ENCODE data around the gene RIT2.

The RIT2 gene

GRCh38 chr18:43004421-43004820 is 111.1 kb downstream of the RIT2 start:
- Histone ChIP-seq H3K9ac (ENCODE audit: low read depth, low read length) (no peak overlapping the region), H3K27ac (ENCODE audit: low read length) (no peak overlapping the region), H3K4me3 (ENCODE audit: low read length) (no peak overlapping the region), H3K4me1 (ENCODE audit: insufficient read depth, low read length) (peaks cover 9% of the 10 kb centered on the region; the same call in 1 of the 2 replicates), H3K36me3 (ENCODE audit: insufficient read depth, low read depth, low read length) (no peaks in the 10 kb centered on the region), H3K9me3 (ENCODE audit: insufficient read depth, low read depth, low read length) (no peaks in the 10 kb centered on the region), H3K27me3 (ENCODE audit: insufficient read depth, low read length) (no peaks in the 10 kb centered on the region)

GRCh38 chr18:43001821-43002220 is 113.7 kb downstream of the RIT2 start:
- H3K27ac ChIP-seq (ENCODE audit: low read length) = no peak overlapping the region
- no peak overlapping the region for H3K9ac ChIP-seq (ENCODE audit: low read depth, low read length)
- H3K4me3 ChIP-seq (ENCODE audit: low read length) = no peak overlapping the region
- no peaks in the 10 kb centered on the region for H3K27me3 ChIP-seq (ENCODE audit: insufficient read depth, low read length)
- no peaks in the 10 kb centered on the region for H3K36me3 ChIP-seq (ENCODE audit: insufficient read depth, low read depth, low read length)
- H3K9me3 ChIP-seq (ENCODE audit: insufficient read depth, low read depth, low read length) = no peaks in the 10 kb centered on the region
- peaks cover 5% of the 10 kb centered on the region; the same call in 1 of the 2 replicates for H3K4me1 ChIP-seq (ENCODE audit: insufficient read depth, low read length)

DNA sequence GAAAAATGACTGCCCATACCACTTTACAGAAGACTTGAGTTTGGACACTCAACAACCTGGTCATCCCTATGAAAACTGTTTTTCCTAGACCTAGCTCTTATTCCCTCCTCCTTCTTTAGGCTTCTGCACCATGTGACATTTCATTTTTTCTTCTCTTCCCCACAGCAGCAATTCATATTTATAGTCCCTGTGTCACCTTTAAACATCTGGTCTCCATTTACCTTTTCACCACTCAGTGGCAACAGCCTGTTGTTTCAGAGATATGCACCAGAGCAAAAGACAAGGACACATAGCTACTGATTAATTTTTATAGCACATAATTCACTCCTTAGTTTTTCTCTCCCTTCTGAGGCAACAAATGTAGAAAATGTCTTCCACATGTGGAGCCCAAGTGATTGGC is 118.7 kb downstream of the RIT2 start:
- no peaks in the 10 kb centered on the region for H3K4me1 ChIP-seq (ENCODE audit: insufficient read depth, low read length)
- H3K4me3 ChIP-seq (ENCODE audit: low read length) = no peak overlapping the region

GRCh38 chr18:42980426-42980825 is 135.1 kb downstream of the RIT2 start:
- no peaks in the 10 kb centered on the region for H3K9me3 ChIP-seq (ENCODE audit: insufficient read depth, low read depth, low read length)
- H3K4me1 ChIP-seq (ENCODE audit: insufficient read depth, low read length) = peaks cover 6% of the 10 kb centered on the region; the same call in 1 of the 2 replicates
- H3K27me3 ChIP-seq (ENCODE audit: insufficient read depth, low read length) = no peaks in the 10 kb centered on the region
- no peak overlapping the region for H3K27ac ChIP-seq (ENCODE audit: low read length)
- no peak overlapping the region for H3K4me3 ChIP-seq (ENCODE audit: low read length)
- no peaks in the 10 kb centered on the region for H3K36me3 ChIP-seq (ENCODE audit: insufficient read depth, low read depth, low read length)
- H3K9ac ChIP-seq (ENCODE audit: low read depth, low read length) = no peak overlapping the region

More for the DNA sequence above, 118.7 kb downstream of the RIT2 start:
- Histone ChIP-seq H3K27me3 (ENCODE audit: insufficient read depth, low read length) (no peaks in the 10 kb centered on the region), H3K27ac (ENCODE audit: low read length) (no peak overlapping the region), H3K36me3 (ENCODE audit: insufficient read depth, low read depth, low read length) (no peaks in the 10 kb centered on the region), H3K9me3 (ENCODE audit: insufficient read depth, low read depth, low read length) (no peaks in the 10 kb centered on the region), H3K9ac (ENCODE audit: low read depth, low read length) (no peak overlapping the region)

GRCh38 chr18:42977982-42978637 is 137.4 kb downstream of the RIT2 start:
- no peaks in the 10 kb centered on the region for H3K27me3 ChIP-seq (ENCODE audit: insufficient read depth, low read length)
- no peak overlapping the region for H3K27ac ChIP-seq (ENCODE audit: low read length)
- H3K4me3 ChIP-seq (ENCODE audit: low read length) = no peak overlapping the region
- H3K36me3 ChIP-seq (ENCODE audit: insufficient read depth, low read depth, low read length) = no peaks in the 10 kb centered on the region
- no peaks in the 10 kb centered on the region for H3K9me3 ChIP-seq (ENCODE audit: insufficient read depth, low read depth, low read length)
- peaks cover 6% of the 10 kb centered on the region; the same call in 1 of the 2 replicates for H3K4me1 ChIP-seq (ENCODE audit: insufficient read depth, low read length)
- no peak overlapping the region for H3K9ac ChIP-seq (ENCODE audit: low read depth, low read length)

DNA sequence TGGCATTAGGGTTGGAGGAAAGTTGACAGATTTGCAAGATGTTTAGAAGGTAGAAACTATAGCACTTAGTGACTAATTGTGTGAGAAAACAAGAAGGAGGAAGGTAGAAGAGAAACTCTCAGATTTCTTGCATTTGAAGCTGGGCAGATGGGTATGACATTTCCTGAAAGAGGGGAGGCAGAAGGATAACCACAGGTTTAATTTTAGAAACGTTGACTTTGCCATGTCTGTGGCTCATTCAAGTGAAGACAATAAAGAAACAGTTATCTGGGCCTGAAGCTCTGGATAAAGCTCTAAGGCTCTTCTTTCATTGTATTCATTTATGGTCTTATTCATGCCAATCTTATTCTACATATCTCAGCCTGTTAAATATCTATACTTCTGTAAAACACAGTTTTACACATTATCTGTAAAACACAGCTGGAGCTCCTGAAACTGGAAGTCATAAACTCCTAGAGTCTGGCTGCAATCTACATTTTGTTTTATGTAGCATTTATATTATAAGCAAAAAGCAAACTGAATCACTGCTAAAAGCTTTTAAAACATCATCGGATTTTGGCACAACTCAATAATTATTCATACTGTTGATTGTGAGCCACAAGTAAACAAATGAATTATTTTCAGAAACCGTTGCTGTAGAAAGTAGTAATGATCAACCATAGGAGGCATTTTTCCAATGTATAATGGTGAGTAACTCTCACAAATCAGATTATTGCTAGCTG is 138.5 kb downstream of the RIT2 start:
- no peaks in the 10 kb centered on the region for H3K9me3 ChIP-seq (ENCODE audit: insufficient read depth, low read depth, low read length)
- H3K4me3 ChIP-seq (ENCODE audit: low read length) = no peak overlapping the region
- no peak overlapping the region for H3K27ac ChIP-seq (ENCODE audit: low read length)
- no peaks in the 10 kb centered on the region for H3K27me3 ChIP-seq (ENCODE audit: insufficient read depth, low read length)
- no peaks in the 10 kb centered on the region for H3K36me3 ChIP-seq (ENCODE audit: insufficient read depth, low read depth, low read length)
- H3K4me1 ChIP-seq (ENCODE audit: insufficient read depth, low read length) = peaks cover 6% of the 10 kb centered on the region; the same call in 1 of the 2 replicates
- H3K9ac ChIP-seq (ENCODE audit: low read depth, low read length) = no peak overlapping the region

DNA sequence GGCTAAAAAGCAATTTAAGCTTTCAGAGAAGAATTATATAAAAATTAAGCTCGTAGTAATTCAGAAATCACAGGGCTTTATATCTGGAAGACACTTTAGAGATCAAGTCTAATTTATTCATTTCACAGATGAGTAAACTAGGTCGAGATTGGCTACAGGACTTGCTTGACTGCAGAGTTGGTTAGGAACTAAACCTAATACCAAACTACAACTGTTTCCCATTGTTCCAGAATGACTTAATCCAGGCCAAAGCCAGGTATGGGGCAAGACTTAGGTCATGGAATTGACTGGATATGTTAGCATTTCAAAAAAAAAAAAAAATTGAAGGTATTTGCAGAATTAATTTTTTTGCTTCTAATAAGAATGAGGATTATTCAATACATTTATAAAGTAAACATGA is 146.1 kb downstream of the RIT2 start:
- no peaks in the 10 kb centered on the region for H3K27me3 ChIP-seq (ENCODE audit: insufficient read depth, low read length)
- no peaks in the 10 kb centered on the region for H3K36me3 ChIP-seq (ENCODE audit: insufficient read depth, low read depth, low read length)
- no peaks in the 10 kb centered on the region for H3K9me3 ChIP-seq (ENCODE audit: insufficient read depth, low read depth, low read length)
- H3K27ac ChIP-seq (ENCODE audit: low read length) = no peak overlapping the region
- no peaks in the 10 kb centered on the region for H3K4me1 ChIP-seq (ENCODE audit: insufficient read depth, low read length)
- no peak overlapping the region for H3K9ac ChIP-seq (ENCODE audit: low read depth, low read length)
- H3K4me3 ChIP-seq (ENCODE audit: low read length) = no peak overlapping the region

DNA sequence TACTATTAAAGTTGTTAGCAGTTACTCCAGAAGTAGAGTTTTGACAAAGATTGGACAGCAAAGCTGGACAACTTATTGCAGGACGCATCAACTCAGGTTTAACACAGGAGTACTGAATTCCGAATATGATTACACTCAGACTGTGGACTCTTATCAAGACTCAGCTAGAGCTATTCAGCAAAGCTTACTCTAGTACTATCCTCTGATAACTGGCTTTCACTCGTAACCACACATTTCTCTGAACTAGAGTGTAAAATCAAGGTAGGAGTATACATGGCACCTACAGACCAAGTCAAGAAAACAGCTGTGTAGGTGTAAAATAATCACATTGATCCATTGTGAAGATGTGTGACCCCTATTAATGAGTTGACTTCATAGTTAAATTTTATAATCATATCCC is 154.2 kb downstream of the RIT2 start:
- Histone ChIP-seq H3K4me3 (ENCODE audit: low read length) (no peak overlapping the region), H3K4me1 (ENCODE audit: insufficient read depth, low read length) (no peaks in the 10 kb centered on the region), H3K9ac (ENCODE audit: low read depth, low read length) (no peak overlapping the region), H3K27ac (ENCODE audit: low read length) (no peak overlapping the region), H3K36me3 (ENCODE audit: insufficient read depth, low read depth, low read length) (no peaks in the 10 kb centered on the region), H3K9me3 (ENCODE audit: insufficient read depth, low read depth, low read length) (no peaks in the 10 kb centered on the region), H3K27me3 (ENCODE audit: insufficient read depth, low read length) (no peaks in the 10 kb centered on the region)

GRCh38 chr18:42959528-42959927 is 156.0 kb downstream of the RIT2 start:
- H3K9me3 ChIP-seq (ENCODE audit: insufficient read depth, low read depth, low read length) = no peaks in the 10 kb centered on the region
- no peaks in the 10 kb centered on the region for H3K27me3 ChIP-seq (ENCODE audit: insufficient read depth, low read length)
- H3K36me3 ChIP-seq (ENCODE audit: insufficient read depth, low read depth, low read length) = no peaks in the 10 kb centered on the region
- no peak overlapping the region for H3K27ac ChIP-seq (ENCODE audit: low read length)
- H3K9ac ChIP-seq (ENCODE audit: low read depth, low read length) = no peak overlapping the region
- no peak overlapping the region for H3K4me3 ChIP-seq (ENCODE audit: low read length)
- H3K4me1 ChIP-seq (ENCODE audit: insufficient read depth, low read length) = no peaks in the 10 kb centered on the region

DNA sequence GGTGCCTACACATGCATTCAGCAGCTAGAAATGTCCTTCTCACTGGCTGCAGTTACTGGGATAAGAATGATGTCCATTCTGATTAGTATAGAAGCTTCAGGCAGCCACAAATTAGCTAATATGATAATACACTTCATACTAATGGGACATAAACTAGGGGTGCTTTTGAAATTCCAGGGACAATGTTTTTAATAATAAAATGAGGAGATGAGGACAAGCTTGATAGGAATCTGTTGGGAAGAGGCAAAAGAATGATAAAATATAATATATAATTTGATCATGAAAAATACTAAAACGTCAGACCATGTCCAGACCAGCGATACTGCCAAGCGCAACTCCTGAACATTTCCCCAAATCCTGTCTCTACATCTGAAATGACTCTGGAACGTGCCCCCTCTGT is 157.1 kb downstream of the RIT2 start:
- no peak overlapping the region for H3K27ac ChIP-seq (ENCODE audit: low read length)
- no peak overlapping the region for H3K4me3 ChIP-seq (ENCODE audit: low read length)
- H3K9me3 ChIP-seq (ENCODE audit: insufficient read depth, low read depth, low read length) = no peaks in the 10 kb centered on the region
- H3K9ac ChIP-seq (ENCODE audit: low read depth, low read length) = no peak overlapping the region
- no peaks in the 10 kb centered on the region for H3K4me1 ChIP-seq (ENCODE audit: insufficient read depth, low read length)
- no peaks in the 10 kb centered on the region for H3K36me3 ChIP-seq (ENCODE audit: insufficient read depth, low read depth, low read length)
- H3K27me3 ChIP-seq (ENCODE audit: insufficient read depth, low read length) = no peaks in the 10 kb centered on the region

DNA sequence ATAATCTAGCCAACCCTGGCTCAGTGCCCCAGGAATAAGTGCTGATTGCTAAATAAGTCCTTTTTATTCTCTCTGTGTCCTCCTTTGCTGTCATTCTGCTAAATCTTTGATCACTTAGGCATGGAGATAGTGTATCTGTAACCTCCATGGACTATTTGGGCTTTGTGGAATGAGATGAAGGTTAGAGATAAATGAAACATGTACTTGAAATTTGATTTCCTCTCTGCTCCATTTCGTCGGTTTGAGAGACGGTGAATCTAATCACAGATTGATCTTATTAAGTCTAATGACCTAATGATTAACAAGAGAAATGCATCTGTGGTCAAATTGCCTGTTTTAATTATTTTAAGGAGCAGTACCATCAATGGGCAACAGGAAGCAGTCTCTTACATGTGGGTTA is 159.2 kb downstream of the RIT2 start:
- no peaks in the 10 kb centered on the region for H3K36me3 ChIP-seq (ENCODE audit: insufficient read depth, low read depth, low read length)
- no peak overlapping the region for H3K4me3 ChIP-seq (ENCODE audit: low read length)
- no peak overlapping the region for H3K27ac ChIP-seq (ENCODE audit: low read length)
- H3K4me1 ChIP-seq (ENCODE audit: insufficient read depth, low read length) = no peaks in the 10 kb centered on the region
- no peaks in the 10 kb centered on the region for H3K27me3 ChIP-seq (ENCODE audit: insufficient read depth, low read length)
- no peak overlapping the region for H3K9ac ChIP-seq (ENCODE audit: low read depth, low read length)
- no peaks in the 10 kb centered on the region for H3K9me3 ChIP-seq (ENCODE audit: insufficient read depth, low read depth, low read length)

GRCh38 chr18:42954887-42955286 is 160.6 kb downstream of the RIT2 start:
- H3K4me3 ChIP-seq (ENCODE audit: low read length) = no peak overlapping the region
- H3K4me1 ChIP-seq (ENCODE audit: insufficient read depth, low read length) = no peaks in the 10 kb centered on the region
- no peaks in the 10 kb centered on the region for H3K9me3 ChIP-seq (ENCODE audit: insufficient read depth, low read depth, low read length)
- no peaks in the 10 kb centered on the region for H3K27me3 ChIP-seq (ENCODE audit: insufficient read depth, low read length)
- H3K9ac ChIP-seq (ENCODE audit: low read depth, low read length) = no peak overlapping the region
- H3K36me3 ChIP-seq (ENCODE audit: insufficient read depth, low read depth, low read length) = no peaks in the 10 kb centered on the region
- no peak overlapping the region for H3K27ac ChIP-seq (ENCODE audit: low read length)
